Measurements from ENCODE around the gene RNF212.

DNA sequence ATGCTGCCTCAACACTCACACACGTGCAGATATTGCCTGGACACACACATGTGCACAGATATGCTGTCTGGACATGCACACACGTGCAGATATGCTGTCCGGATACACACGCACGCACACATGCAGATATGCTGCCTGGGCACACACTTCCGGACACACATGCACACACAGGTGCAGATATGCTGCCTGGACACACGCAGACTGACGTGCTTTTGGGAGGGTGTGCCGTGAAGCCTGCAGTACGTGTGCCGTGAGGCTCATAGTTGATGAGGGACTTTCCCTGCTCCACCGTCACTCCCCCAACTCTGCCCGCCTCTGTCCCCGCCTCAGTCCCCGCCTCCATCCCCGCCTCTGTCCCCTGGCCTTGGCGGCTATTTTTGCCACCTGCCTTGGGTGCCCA, 87.2 kb downstream of the RNF212 start:
- TF ChIP-seq, protein P1, sequence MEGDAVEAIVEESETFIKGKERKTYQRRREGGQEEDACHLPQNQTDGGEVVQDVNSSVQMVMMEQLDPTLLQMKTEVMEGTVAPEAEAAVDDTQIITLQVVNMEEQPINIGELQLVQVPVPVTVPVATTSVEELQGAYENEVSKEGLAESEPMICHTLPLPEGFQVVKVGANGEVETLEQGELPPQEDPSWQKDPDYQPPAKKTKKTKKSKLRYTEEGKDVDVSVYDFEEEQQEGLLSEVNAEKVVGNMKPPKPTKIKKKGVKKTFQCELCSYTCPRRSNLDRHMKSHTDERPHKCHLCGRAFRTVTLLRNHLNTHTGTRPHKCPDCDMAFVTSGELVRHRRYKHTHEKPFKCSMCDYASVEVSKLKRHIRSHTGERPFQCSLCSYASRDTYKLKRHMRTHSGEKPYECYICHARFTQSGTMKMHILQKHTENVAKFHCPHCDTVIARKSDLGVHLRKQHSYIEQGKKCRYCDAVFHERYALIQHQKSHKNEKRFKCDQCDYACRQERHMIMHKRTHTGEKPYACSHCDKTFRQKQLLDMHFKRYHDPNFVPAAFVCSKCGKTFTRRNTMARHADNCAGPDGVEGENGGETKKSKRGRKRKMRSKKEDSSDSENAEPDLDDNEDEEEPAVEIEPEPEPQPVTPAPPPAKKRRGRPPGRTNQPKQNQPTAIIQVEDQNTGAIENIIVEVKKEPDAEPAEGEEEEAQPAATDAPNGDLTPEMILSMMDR (IDR thresholded peaks at IDR 0.05 in 4 of 5, conservative IDR thresholded peaks at IDR 0.05 in 1 of 5) = no peak
- no peak for TF ChIP-seq POLR2A (IDR thresholded peaks at IDR 0.05)
